Activated CD8-positive, alpha-beta memory T cell treated with anti-CD3 and anti-CD28 coated beads for 36 hours (primary cell): ENCODE results near the gene ZMPSTE24. TPM values are rescaled to one million over a fixed set of nuclear protein-coding genes. Genes with fewer than 3 reads are reported as not detected.

ENCODE experiments used
- CTCF ChIA-PET: fragments of 350-600 bp; sonication (Branson Sonifier 250); formaldehyde crosslinking; loops from one replicate; lab custom pipeline; 2021; ENCODE audit warnings: antibody characterized with exemption; lab: Charles Lee
- POLR2A ChIA-PET: fragments of 350-600 bp; sonication (Branson Sonifier 250); formaldehyde crosslinking; loops from one replicate; lab custom pipeline; 2021; ENCODE audit warnings: antibody characterized with exemption; lab: Charles Lee
- total RNA-seq, 2 experiments: library from RNA; stranded (reverse); gene quantifications; one replicate each; pipeline ENCODE4 v1.2.3, GENCODE V29; 2021

ZMPSTE24 gene
- total RNA-seq, 2 experiments from 2014 or later = 48.2 to 49.4 TPM

GRCh38 chr1:40252601-40253000 is 5.4 kb upstream of the ZMPSTE24 start:
- POLR2A ChIA-PET = no interaction called here
- CTCF ChIA-PET = no interaction called here

- ChIA-PET CTCF (interaction anchor here (1.1 kb wide), 2 partner anchors 15 to 84 kb away, joined by 3 to 4 read pairs; no protein-coding TSS in a partner anchor), POLR2A (no interaction called here)
Observed at GRCh38 chr1:40255231-40255630, 2.8 kb upstream of the ZMPSTE24 start.

DNA sequence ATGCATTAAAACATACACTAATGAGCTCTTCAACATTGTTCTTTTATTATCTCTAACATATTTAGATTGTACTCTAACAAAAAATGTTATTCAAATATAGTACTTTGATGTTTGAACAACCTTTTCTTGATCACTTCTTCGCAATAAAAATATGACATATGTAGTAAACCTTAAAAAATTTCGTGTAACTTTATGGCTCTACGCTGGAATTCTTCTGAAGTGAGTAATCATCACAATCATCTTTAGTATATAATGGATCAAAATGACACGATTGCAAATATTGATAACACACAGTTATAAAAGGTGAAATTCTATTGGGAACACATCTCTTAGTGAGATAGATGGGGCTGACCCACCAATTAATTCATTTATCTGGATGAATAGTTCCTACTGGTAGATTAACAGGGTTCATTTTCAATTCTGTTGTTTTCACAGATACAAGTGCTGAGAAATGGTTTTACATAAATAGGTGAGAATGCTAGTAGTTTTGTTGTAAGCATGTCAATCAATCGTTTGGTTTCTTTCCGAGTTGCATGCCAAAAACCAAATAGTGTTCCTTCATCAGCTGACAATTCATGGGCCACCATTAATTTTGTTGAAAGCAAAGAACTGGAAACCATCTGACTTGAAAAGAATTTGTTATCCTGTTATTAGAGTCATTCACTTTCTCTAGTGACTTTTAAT is 1.5 kb upstream of the ZMPSTE24 start:
- ChIA-PET CTCF (interaction anchor here (1.0 to 1.4 kb wide), 5 partner anchors 15 to 82 kb away, joined by 3 to 6 read pairs (median 4); no protein-coding TSS in a partner anchor), POLR2A (interaction anchor here (1.7 kb wide), 1 partner anchor 15 kb away, joined by 10 read pairs; no protein-coding TSS in a partner anchor)

DNA sequence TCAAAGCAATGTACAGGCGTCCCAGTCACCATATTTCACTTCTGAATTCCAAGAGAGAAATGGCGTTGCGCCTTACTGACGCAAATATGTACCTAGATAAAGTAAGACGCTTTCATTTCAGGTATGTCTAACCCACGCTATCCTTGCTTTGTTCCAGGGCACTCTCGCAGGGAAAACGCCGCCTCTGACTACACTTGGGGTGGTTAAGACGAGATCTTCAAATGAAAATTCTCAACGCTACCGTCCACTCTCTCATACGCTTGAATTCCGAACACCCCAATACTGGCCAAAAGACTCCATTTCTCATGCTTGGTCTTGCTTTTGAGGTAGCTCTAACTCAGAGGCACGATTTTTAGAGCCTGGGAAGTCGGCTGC is 736 bp upstream of the ZMPSTE24 start:
- ChIA-PET POLR2A (interaction anchor here (0.6 to 1.7 kb wide), 4 partner anchors 15 to 336 kb away, joined by 3 to 10 read pairs (median 4); no protein-coding TSS in a partner anchor), CTCF (interaction anchor here (0.6 to 1.4 kb wide), 5 partner anchors 8 to 95 kb away, joined by 3 to 6 read pairs (median 4); partner anchors contain the start of gene COL9A2)

- POLR2A ChIA-PET = interaction anchor here (1.0 to 1.7 kb wide), 3 partner anchors 17 to 98 kb away, joined by 3 to 10 read pairs (median 4); no protein-coding TSS in a partner anchor
- CTCF ChIA-PET = interaction anchor here (1.3 kb wide), 1 partner anchor 96 kb away, joined by 4 read pairs; no protein-coding TSS in a partner anchor
Observed at GRCh38 chr1:40258445-40258769, 371 bp downstream of the ZMPSTE24 start.

GRCh38 chr1:40264354-40264781 is 6.3 kb downstream of the ZMPSTE24 start:
- ChIA-PET CTCF (no interaction called here), POLR2A (interaction anchor here (0.6 to 1.6 kb wide), 4 partner anchors 8 to 109 kb away, joined by 3 to 7 read pairs (median 4); partner anchors contain the start of gene SMAP2)

DNA sequence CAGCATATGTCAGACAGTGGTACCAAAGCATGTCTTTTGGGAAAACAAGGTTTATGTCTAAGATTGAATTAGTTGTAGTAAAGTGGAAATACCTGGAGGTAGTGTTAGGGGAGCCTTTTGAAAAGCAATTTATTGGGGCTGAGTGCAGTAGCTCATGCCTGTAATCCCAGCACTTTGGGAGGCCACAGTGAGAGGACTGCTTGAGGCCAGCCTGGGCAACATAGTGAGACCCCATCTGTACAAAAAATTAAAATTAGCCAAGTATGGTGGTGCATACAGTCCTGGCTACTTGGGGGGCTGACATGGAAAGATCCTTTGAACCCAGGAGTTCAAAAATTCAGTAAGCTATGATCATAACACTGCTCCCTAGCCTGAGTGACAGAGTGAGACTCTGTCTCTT is 7.3 kb downstream of the ZMPSTE24 start:
- CTCF ChIA-PET = interaction anchor here (1.2 to 1.3 kb wide), 2 partner anchors 51 to 112 kb away, joined by 3 read pairs; no protein-coding TSS in a partner anchor
- POLR2A ChIA-PET = interaction anchor here (1.6 kb wide), 1 partner anchor 24 kb away, joined by 5 read pairs; no protein-coding TSS in a partner anchor

GRCh38 chr1:40265919-40266318 is 7.9 kb downstream of the ZMPSTE24 start:
- ChIA-PET CTCF (interaction anchor here (1.2 to 1.3 kb wide), 2 partner anchors 52 to 113 kb away, joined by 3 read pairs; no protein-coding TSS in a partner anchor), POLR2A (no interaction called here)

GRCh38 chr1:40266786-40267535 is 8.9 kb downstream of the ZMPSTE24 start:
- CTCF ChIA-PET = interaction anchor here (0.6 to 1.3 kb wide), 4 partner anchors 38 to 114 kb away, joined by 3 to 5 read pairs (median 3); no protein-coding TSS in a partner anchor
- POLR2A ChIA-PET = no interaction called here

DNA sequence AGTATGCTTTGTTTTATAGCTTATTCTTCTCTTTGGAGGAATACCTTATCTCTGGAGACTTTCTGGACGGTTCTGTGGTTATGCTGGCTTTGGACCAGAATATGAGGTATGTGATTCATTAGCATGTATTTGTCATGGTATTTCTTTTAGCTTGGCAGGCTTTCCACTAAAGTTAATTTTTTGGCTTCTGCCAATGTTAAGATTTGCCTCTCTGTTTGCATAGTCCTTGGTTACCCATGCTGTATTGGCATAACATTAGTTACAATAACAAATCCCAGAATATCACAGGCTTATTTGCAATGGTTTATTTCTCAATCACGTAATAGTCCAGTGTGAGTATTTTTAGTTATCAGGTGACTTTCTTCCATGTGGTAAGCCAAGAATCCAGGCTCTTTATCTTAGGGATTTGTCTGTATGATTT is 9.7 kb downstream of the ZMPSTE24 start:
- POLR2A ChIA-PET = no interaction called here
- CTCF ChIA-PET = interaction anchor here (0.6 kb wide), 2 partner anchors 46 to 85 kb away, joined by 3 to 5 read pairs; no protein-coding TSS in a partner anchor

DNA sequence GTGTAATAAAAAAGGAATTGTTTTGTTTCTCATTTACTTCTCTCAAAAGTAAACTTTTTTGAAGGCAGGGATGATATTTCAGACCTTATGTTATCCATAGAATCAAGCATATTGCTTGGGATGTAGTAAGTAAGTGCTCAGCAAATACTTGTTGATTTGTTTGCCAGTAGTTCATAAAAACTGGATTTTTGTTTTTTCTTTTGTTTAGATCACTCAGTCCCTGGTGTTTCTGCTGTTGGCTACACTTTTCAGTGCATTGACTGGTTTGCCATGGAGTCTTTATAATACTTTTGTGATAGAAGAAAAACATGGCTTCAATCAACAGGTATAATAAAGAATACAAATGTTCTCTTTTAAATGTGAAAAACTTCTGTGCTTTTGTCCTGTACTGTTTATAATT is 10.2 kb downstream of the ZMPSTE24 start:
- ChIA-PET CTCF (interaction anchor here (0.6 kb wide), 1 partner anchor 59 kb away, joined by 3 read pairs; no protein-coding TSS in a partner anchor), POLR2A (interaction anchor here (1.2 kb wide), 1 partner anchor 106 kb away, joined by 8 read pairs; no protein-coding TSS in a partner anchor)

- CTCF ChIA-PET = interaction anchor here (0.9 kb wide), 1 partner anchor 45 kb away, joined by 3 read pairs; no protein-coding TSS in a partner anchor
- POLR2A ChIA-PET = interaction anchor here (0.5 to 0.6 kb wide), 2 partner anchors 28 to 105 kb away, joined by 3 to 5 read pairs; no protein-coding TSS in a partner anchor
Observed at GRCh38 chr1:40270152-40270834, 12.3 kb downstream of the ZMPSTE24 start.

DNA sequence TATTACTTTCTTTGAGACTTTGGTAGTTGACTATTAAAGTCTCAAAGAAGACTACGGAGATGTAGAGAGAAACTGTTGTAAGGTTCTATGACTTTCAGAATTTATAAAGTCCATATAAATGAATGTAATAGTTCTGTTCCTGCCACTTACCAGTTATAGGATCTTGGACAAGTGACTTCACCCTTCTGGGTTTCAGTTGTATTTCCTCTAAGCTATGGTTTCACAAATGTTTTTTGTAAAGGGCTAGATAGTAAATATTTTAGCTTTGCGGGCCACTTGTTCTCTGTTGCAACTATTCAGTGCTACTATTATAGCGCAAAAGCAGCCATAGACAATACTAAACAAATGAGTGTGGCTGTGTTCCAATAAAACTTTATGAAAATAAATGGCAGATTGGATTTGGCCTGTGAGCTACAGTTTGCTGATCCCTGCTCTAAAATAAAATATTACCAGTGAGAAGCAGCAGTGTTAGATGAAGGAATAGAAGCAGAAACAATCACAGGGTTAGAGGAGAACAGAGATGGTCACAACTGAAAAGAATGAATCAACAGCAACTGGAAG is 14.7 kb downstream of the ZMPSTE24 start:
- CTCF ChIA-PET = interaction anchor here (0.6 to 1.2 kb wide), 2 partner anchors 119 to 173 kb away, joined by 4 to 5 read pairs; no protein-coding TSS in a partner anchor
- POLR2A ChIA-PET = interaction anchor here (0.8 kb wide), 1 partner anchor 9 kb away, joined by 3 read pairs; no protein-coding TSS in a partner anchor

DNA sequence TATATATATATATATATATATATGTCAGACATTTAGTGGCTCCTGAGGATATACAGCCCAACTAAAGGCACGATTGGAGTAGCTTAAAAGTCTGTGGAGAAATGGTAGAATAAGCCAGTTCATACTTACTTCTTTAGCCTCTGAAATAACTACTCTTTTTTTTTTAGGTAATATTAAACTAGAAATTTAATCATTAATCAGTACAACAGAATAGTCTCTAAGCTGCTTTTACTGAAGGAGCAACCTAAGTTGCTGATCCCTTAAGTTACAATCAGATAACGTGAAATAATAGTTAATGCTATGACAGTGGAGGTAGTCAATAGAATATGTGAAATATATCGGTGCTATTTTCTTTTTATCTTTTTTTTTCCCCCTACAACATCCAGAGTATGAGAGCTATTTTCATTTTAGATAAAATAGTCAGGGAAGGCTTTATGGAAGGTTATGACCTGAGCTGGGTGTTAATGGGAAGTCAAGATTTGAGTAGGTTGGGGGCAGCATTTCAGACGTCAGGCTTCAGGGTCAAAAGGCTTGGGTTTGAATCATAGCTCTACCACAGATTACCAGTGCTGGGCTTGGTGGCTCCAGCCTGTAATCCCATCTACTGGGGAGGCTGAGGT is 15.6 kb downstream of the ZMPSTE24 start:
- ChIA-PET CTCF (interaction anchor here (0.6 to 1.3 kb wide), 3 partner anchors 11 to 173 kb away, joined by 3 to 5 read pairs (median 4); no protein-coding TSS in a partner anchor), POLR2A (no interaction called here)

GRCh38 chr1:40274331-40274730 is 16.3 kb downstream of the ZMPSTE24 start:
- POLR2A ChIA-PET = no interaction called here
- CTCF ChIA-PET = interaction anchor here (1.3 kb wide), 1 partner anchor 12 kb away, joined by 3 read pairs; no protein-coding TSS in a partner anchor

- POLR2A ChIA-PET = no interaction called here
- CTCF ChIA-PET = interaction anchor here (0.6 to 0.8 kb wide), 3 partner anchors 62 to 132 kb away, joined by 3 read pairs; no protein-coding TSS in a partner anchor
Observed at GRCh38 chr1:40276122-40276521, 18.1 kb downstream of the ZMPSTE24 start.

DNA sequence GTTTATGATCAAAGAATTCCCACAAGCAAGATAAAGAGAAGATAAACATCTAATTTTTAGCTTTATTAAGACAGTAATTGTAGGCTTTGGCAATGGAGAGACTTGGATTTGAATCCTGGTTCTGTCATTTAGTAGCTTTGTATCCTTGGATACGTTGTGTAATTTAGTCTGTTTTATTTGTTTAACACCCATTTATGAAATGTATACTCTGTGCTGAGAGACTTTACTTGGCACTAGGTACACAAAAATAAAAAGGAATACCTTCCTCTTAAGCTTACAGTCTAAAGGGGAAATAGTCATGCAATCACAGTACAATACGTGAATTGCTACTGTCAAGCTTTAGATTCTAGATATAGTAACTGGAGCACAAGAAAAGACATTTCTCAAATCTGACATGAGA is 23.8 kb downstream of the ZMPSTE24 start:
- ChIA-PET POLR2A (no interaction called here), CTCF (interaction anchor here (1.2 to 1.3 kb wide), 2 partner anchors 33 to 57 kb away, joined by 3 to 5 read pairs; no protein-coding TSS in a partner anchor)
